GM12864 (cell line): ENCODE measurements around the gene UBAP2.
"Not testable (repeated sequence)": the region's sequence is repeated elsewhere in the genome, so short reads cannot be mapped to it uniquely, and the experiment has no call there.

Experiments used
- DNase-seq: peaks from one replicate; pipeline ENCODE4 v3.0.0-alpha.2; 2011; ENCODE audit warnings: low read depth
- H3K4me3 ChIP-seq: 2 replicates; pipeline ENCODE4 v1.5.1; 2011; ENCODE audit warnings: mild to moderate bottlenecking, low read depth, low read length, control low read depth
- CTCF ChIP-seq: IDR thresholded peaks from 2 replicates; pipeline ENCODE4 v1.5.1; 2011; ENCODE audit warnings: low read depth, mild to moderate bottlenecking, moderate library complexity, low read length, control low read depth, inconsistent platforms; ENCODE audit errors: missing control alignments

UBAP2 gene

GRCh38 chr9:34047864-34048726, 592 bp downstream of the UBAP2 start:
- H3K4me3 ChIP-seq, result peak overlapping the region; percentile 86
- DNase-seq, result peak; percentile 25
- no peak for TF ChIP-seq CTCF

DNA sequence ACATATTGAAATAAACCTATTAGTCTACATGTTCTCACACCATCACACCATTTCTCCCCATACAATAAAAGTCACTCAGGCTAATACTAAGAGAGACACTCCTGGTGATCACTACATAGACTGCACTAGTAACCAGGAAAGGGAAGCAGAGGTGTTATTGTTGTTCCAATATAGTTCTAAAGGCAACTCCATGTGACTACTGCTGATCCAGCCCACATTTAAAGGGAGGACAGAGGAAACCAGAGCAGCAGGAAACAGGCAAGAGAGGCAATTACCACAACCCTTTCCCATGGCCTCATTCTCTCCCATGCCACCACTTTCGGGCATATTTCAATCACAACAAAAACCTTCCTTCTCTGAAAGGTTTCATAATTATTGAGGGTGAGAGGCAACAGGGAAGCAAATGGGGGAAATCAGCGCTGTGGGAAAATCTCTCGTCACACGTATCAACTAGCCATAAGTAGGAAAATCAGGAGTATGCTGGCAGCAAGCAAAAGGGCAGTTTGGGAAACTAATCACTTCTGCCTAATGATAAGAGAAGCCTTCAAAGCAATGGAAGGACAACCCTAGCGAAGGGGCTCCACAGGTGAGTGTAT, 1.8 kb downstream of the UBAP2 start:
- DNase-seq, result no peak
- H3K4me3 ChIP-seq, result peak overlapping the region; percentile 86
- no peak for TF ChIP-seq CTCF

- H3K4me3 ChIP-seq, result no peak overlapping the region
- no peak for DNase-seq
- no peak for TF ChIP-seq CTCF
These were observed 2.8 kb downstream of the UBAP2 start for GRCh38 chr9:34045903-34046302.

DNA sequence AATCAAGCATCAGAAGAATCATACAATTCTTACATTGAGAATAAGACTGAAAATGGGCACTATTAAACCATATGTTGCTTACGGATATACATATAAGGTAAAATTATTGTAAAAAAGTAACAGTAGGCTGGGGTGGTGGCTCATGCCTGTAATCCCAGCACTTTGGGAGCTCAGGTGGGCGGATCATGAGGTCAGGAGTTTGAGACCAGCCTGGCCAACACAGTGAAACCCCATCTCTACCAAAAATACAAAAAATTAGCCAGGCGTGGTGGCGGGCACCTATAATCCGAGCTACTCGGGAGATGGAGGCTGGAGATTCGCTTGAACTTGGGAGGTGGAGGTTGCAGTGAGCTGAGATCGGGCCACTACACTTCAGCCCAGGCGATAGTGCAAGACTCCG, 6.6 kb downstream of the UBAP2 start:
- not testable (repeated sequence) for DNase-seq, H3K4me3 ChIP-seq

- not testable (repeated sequence) for H3K4me3 ChIP-seq, DNase-seq
These were observed 9.8 kb downstream of the UBAP2 start for GRCh38 chr9:34038851-34039250.

DNA sequence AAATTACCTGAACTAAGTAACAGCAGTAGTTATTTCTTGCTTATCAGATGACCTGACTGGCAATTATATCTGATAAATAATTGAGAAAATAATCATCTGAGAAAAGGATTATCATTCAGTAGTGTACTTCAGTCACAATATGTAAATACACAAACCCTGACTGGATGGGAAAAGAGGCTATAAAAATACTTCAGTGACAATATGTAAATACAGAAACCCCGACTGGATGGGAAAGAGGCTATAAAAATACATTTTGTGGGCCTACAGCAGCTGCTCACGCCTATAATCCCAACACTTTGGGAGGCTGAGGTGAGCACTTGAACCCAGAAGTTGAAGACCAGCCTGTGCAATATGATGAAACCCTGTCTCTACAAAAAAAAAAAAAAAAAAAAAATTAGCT, 11.1 kb downstream of the UBAP2 start:
- TF ChIP-seq CTCF, result no peak
- no peak for DNase-seq
- H3K4me3 ChIP-seq, result no peak overlapping the region

DNA sequence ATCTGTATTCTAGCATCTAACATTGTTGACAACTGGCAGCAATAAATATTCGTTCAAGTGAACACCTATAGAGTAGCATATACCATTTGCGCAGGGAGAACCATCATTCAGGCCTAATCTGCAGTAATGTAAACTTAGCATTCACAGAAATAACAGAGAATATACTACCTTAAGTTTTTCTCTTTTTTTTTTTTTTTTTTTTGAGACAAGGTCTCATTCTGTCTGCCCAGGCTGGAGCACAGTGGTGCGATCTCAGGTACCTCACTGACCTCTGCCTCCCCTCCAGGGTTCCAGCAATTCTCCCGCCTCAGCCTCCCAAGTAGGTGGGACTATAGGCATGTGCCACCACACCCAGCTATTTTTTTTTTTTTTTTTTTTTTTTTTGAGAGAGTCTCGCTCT, 12.1 kb downstream of the UBAP2 start:
- TF ChIP-seq CTCF, result no peak
- DNase-seq, result no peak
- H3K4me3 ChIP-seq, result no peak overlapping the region

DNA sequence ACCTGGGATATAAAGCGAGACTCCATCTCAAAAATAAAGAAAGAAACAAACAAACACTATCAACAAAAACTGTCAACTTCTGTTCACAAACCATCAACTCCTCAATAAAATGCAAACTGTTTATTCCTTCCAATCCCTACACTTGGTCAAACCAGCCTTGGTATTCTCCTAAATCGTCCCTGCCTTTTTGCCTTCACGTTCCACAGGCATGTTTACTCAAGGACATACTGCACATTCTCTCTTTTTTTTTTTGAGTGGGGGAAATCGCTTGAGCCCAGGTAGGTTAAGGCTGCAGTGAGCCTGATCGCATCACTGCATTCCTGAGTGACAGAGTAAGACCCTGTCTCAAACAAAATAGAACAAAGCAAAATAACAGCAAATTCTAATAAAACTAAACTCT, 13.0 kb downstream of the UBAP2 start:
- no peak overlapping the region for H3K4me3 ChIP-seq
- TF ChIP-seq CTCF, result no peak
- no peak for DNase-seq
